Measurements from ENCODE around the gene SPINT1.

SPINT1 gene

GRCh38 chr15:40889112-40889511 is 45.3 kb downstream of the SPINT1 start:
- no peak overlapping the region for H3K4me3 Mint-ChIP-seq

GRCh38 chr15:40891138-40891537 is 47.3 kb downstream of the SPINT1 start:
- no peak overlapping the region for H3K4me3 Mint-ChIP-seq
- H3K36me3 Mint-ChIP-seq (ENCODE audit: low read depth) = peaks cover 14% of the 10 kb centered on the region
- H3K4me1 Mint-ChIP-seq (ENCODE audit: low read depth) = peaks cover 32% of the 10 kb centered on the region
- H3K27me3 Mint-ChIP-seq = no peaks in the 10 kb centered on the region
- no peak for DNase-seq
- H3K9me3 Mint-ChIP-seq = no peaks in the 10 kb centered on the region
- peak overlapping the region; percentile 28 for H3K27ac Mint-ChIP-seq

More at GRCh38 chr15:40889112-40889511, 45.3 kb downstream of the SPINT1 start:
- Mint-ChIP-seq H3K36me3 (ENCODE audit: low read depth) (no peaks in the 10 kb centered on the region), H3K4me1 (ENCODE audit: low read depth) (peaks cover 29% of the 10 kb centered on the region), H3K27ac (no peak overlapping the region), H3K9me3 (no peaks in the 10 kb centered on the region), H3K27me3 (no peaks in the 10 kb centered on the region)
- no peak for DNase-seq

- no peaks in the 10 kb centered on the region for H3K27me3 Mint-ChIP-seq
- peaks cover 22% of the 10 kb centered on the region for H3K36me3 Mint-ChIP-seq (ENCODE audit: low read depth)
- no peaks in the 10 kb centered on the region for H3K9me3 Mint-ChIP-seq
- no peak overlapping the region for H3K27ac Mint-ChIP-seq
- H3K4me3 Mint-ChIP-seq = no peak overlapping the region
- peaks cover 33% of the 10 kb centered on the region for H3K4me1 Mint-ChIP-seq (ENCODE audit: low read depth)
- peak; percentile 40 for DNase-seq
These were observed 48.1 kb downstream of the SPINT1 start for GRCh38 chr15:40891810-40892446.

- no peak overlapping the region for H3K4me3 Mint-ChIP-seq
- no peak for DNase-seq
These were observed 48.7 kb downstream of the SPINT1 start for GRCh38 chr15:40892447-40893012.

GRCh38 chr15:40893019-40893670 is 49.3 kb downstream of the SPINT1 start:
- Mint-ChIP-seq H3K36me3 (ENCODE audit: low read depth) (peaks cover 33% of the 10 kb centered on the region), H3K9me3 (no peaks in the 10 kb centered on the region), H3K4me3 (no peak overlapping the region), H3K27me3 (no peaks in the 10 kb centered on the region), H3K27ac (no peak overlapping the region), H3K4me1 (ENCODE audit: low read depth) (peaks cover 40% of the 10 kb centered on the region)
- peak; percentile 38 for DNase-seq

More at GRCh38 chr15:40892447-40893012, 48.7 kb downstream of the SPINT1 start:
- Mint-ChIP-seq H3K4me1 (ENCODE audit: low read depth) (peaks cover 38% of the 10 kb centered on the region), H3K9me3 (no peaks in the 10 kb centered on the region), H3K36me3 (ENCODE audit: low read depth) (peaks cover 28% of the 10 kb centered on the region), H3K27me3 (no peaks in the 10 kb centered on the region), H3K27ac (no peak overlapping the region)

GRCh38 chr15:40893733-40894680 is 50.2 kb downstream of the SPINT1 start, which contains the start of gene VPS18:
TSS of gene VPS18 (plus strand) at chr15:40894450. CDS start at chr15:40894769, 319 bp downstream.
- peak within 1 kb of the TSS; percentile 99 for H3K4me3 Mint-ChIP-seq
- no peaks in the 10 kb centered on the region for H3K27me3 Mint-ChIP-seq
- H3K36me3 Mint-ChIP-seq (ENCODE audit: low read depth) = peaks cover 40% of the 10 kb centered on the region
- DNase-seq = peak; percentile 100
- H3K27ac Mint-ChIP-seq = peak within 1 kb of the TSS; percentile 97
- H3K9me3 Mint-ChIP-seq = no peaks in the 10 kb centered on the region
- peaks cover 40% of the 10 kb centered on the region for H3K4me1 Mint-ChIP-seq (ENCODE audit: low read depth)

GRCh38 chr15:40894681-40895448 is 51.0 kb downstream of the SPINT1 start:
- H3K9me3 Mint-ChIP-seq = no peaks in the 10 kb centered on the region
- peak overlapping the region; percentile 99 for H3K4me3 Mint-ChIP-seq
- H3K27me3 Mint-ChIP-seq = no peaks in the 10 kb centered on the region
- DNase-seq = peak; percentile 72
- peaks cover 49% of the 10 kb centered on the region for H3K36me3 Mint-ChIP-seq (ENCODE audit: low read depth)
- peaks cover 40% of the 10 kb centered on the region for H3K4me1 Mint-ChIP-seq (ENCODE audit: low read depth)
- peak overlapping the region; percentile 97 for H3K27ac Mint-ChIP-seq

GRCh38 chr15:40899536-40900207 is 55.8 kb downstream of the SPINT1 start:
- Mint-ChIP-seq H3K4me1 (ENCODE audit: low read depth) (peaks cover 40% of the 10 kb centered on the region), H3K27ac (no peak overlapping the region), H3K9me3 (no peaks in the 10 kb centered on the region), H3K27me3 (no peaks in the 10 kb centered on the region), H3K4me3 (no peak overlapping the region), H3K36me3 (ENCODE audit: low read depth) (peaks cover 84% of the 10 kb centered on the region)
- DNase-seq = no peak

- H3K27ac Mint-ChIP-seq = no peak overlapping the region
- H3K4me3 Mint-ChIP-seq = no peak overlapping the region
- no peaks in the 10 kb centered on the region for H3K9me3 Mint-ChIP-seq
- DNase-seq = no peak
- peaks cover 82% of the 10 kb centered on the region for H3K36me3 Mint-ChIP-seq (ENCODE audit: low read depth)
- H3K4me1 Mint-ChIP-seq (ENCODE audit: low read depth) = peaks cover 34% of the 10 kb centered on the region
- H3K27me3 Mint-ChIP-seq = no peaks in the 10 kb centered on the region
These were observed 56.6 kb downstream of the SPINT1 start for GRCh38 chr15:40900256-40901052.

- H3K4me3 Mint-ChIP-seq = no peak overlapping the region
- no peaks in the 10 kb centered on the region for H3K9me3 Mint-ChIP-seq
- no peak overlapping the region for H3K27ac Mint-ChIP-seq
- H3K27me3 Mint-ChIP-seq = no peaks in the 10 kb centered on the region
- H3K4me1 Mint-ChIP-seq (ENCODE audit: low read depth) = peaks cover 28% of the 10 kb centered on the region
- peaks cover 79% of the 10 kb centered on the region for H3K36me3 Mint-ChIP-seq (ENCODE audit: low read depth)
- DNase-seq = no peak
These were observed 57.2 kb downstream of the SPINT1 start for GRCh38 chr15:40901053-40901443.

GRCh38 chr15:40902605-40903561 is 59.0 kb downstream of the SPINT1 start:
- Mint-ChIP-seq H3K4me1 (ENCODE audit: low read depth) (peaks cover 31% of the 10 kb centered on the region), H3K4me3 (no peak overlapping the region), H3K27ac (peak overlapping the region; percentile 73), H3K36me3 (ENCODE audit: low read depth) (peaks cover 61% of the 10 kb centered on the region), H3K27me3 (no peaks in the 10 kb centered on the region), H3K9me3 (no peaks in the 10 kb centered on the region)
- no peak for DNase-seq
